ENCODE data around the gene ITFG1. TPM values are rescaled to one million over a fixed set of nuclear protein-coding genes. Genes with fewer than 3 reads are reported as not detected.

ITFG1 gene
- total and polyA plus RNA-seq, 2 of the 13 experiments (the other 11 are each of a cell fraction or from before 2014, with no cell fraction given): 74.5 to 150 TPM

DNA sequence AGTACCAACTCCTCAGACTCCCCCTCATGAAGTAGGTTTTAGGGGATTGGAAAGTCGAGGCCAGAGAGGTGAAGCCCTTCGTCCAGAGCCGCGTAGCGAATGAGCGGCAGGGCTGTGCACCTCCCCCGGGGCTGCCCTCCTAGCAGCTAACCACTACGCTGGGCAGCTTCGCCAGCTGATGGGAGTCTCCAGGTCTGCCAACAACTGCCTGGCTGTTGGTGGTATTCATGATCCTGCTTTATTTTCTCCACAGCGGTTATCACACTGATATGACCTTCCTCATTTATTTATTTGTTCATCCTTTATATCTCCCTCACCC lies 316.3 kb downstream of the ITFG1 start (continued):
- TF ChIP-seq MAZ (IDR thresholded peaks at IDR 0.05; ENCODE audit: borderline replicate concordance, low read depth, low read length) (no peak), MAZ (CRISPR knock-in tag; IDR thresholded peaks at IDR 0.05; ENCODE audit: low read depth) (no peak), PATZ1 (CRISPR knock-in tag; IDR thresholded peaks at IDR 0.05) (peak; percentile 5; the same call in 1 of the 2 replicates), ZNF570 (CRISPR knock-in tag; IDR thresholded peaks at IDR 0.05; ENCODE audit: borderline replicate concordance) (0 out of 2 replicates have a peak, but pooled peaks have one; percentile 1), ZNF670 (CRISPR knock-in tag; IDR thresholded peaks at IDR 0.05; ENCODE audit: borderline replicate concordance) (no peak), GLI4 (CRISPR knock-in tag; IDR thresholded peaks at IDR 0.05; ENCODE audit: borderline replicate concordance) (no peak), ZNF891 (CRISPR knock-in tag; IDR thresholded peaks at IDR 0.05) (no peak), ZNF546 (CRISPR knock-in tag; conservative IDR thresholded peaks at IDR 0.05) (no peak), HOXA5 (CRISPR knock-in tag; IDR thresholded peaks at IDR 0.05) (0 out of 2 replicates have a peak, but pooled peaks have one; percentile 15), ZNF160 (CRISPR knock-in tag; IDR thresholded peaks at IDR 0.05) (0 out of 2 replicates have a peak, but pooled peaks have one; percentile 38), ZNF260 (CRISPR knock-in tag; IDR thresholded peaks at IDR 0.05; ENCODE audit: borderline replicate concordance, low read depth) (no peak), IKZF5 (CRISPR knock-in tag; IDR thresholded peaks at IDR 0.05) (0 out of 2 replicates have a peak, but pooled peaks have one; percentile 11), ZGPAT (CRISPR knock-in tag; IDR thresholded peaks at IDR 0.05) (no peak), ZNF543 (CRISPR knock-in tag; IDR thresholded peaks at IDR 0.05) (no peak), AHR (CRISPR knock-in tag; IDR thresholded peaks at IDR 0.05) (0 out of 2 replicates have a peak, but pooled peaks have one; percentile 12), ZBTB46 (CRISPR knock-in tag; IDR thresholded peaks at IDR 0.05; ENCODE audit: borderline replicate concordance) (no peak), KLF6 (CRISPR knock-in tag; IDR thresholded peaks at IDR 0.05) (no peak), ZNF256 (CRISPR knock-in tag; conservative IDR thresholded peaks at IDR 0.05) (peak; percentile 67; the same call in 1 of the 2 replicates), TGIF2 (CRISPR knock-in tag; IDR thresholded peaks at IDR 0.05) (no peak)
- TF ChIP-seq, protein P1, sequence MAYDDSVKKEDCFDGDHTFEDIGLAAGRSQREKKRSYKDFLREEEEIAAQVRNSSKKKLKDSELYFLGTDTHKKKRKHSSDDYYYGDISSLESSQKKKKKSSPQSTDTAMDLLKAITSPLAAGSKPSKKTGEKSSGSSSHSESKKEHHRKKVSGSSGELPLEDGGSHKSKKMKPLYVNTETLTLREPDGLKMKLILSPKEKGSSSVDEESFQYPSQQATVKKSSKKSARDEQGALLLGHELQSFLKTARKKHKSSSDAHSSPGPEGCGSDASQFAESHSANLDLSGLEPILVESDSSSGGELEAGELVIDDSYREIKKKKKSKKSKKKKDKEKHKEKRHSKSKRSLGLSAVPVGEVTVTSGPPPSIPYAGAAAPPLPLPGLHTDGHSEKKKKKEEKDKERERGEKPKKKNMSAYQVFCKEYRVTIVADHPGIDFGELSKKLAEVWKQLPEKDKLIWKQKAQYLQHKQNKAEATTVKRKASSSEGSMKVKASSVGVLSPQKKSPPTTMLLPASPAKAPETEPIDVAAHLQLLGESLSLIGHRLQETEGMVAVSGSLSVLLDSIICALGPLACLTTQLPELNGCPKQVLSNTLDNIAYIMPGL (CRISPR knock-in tag; IDR thresholded peaks at IDR 0.05; ENCODE audit: borderline replicate concordance in 1 of 2, low read depth in 1 of 2): 0 out of 4 replicates have a peak, but pooled peaks of 1 of the 2 experiments have one; percentile 13
- TF ChIP-seq, protein P2, sequence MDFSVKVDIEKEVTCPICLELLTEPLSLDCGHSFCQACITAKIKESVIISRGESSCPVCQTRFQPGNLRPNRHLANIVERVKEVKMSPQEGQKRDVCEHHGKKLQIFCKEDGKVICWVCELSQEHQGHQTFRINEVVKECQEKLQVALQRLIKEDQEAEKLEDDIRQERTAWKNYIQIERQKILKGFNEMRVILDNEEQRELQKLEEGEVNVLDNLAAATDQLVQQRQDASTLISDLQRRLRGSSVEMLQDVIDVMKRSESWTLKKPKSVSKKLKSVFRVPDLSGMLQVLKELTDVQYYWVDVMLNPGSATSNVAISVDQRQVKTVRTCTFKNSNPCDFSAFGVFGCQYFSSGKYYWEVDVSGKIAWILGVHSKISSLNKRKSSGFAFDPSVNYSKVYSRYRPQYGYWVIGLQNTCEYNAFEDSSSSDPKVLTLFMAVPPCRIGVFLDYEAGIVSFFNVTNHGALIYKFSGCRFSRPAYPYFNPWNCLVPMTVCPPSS (IDR thresholded peaks at IDR 0.05): no peak

Measured in HepG2 (cell line).